Stimulated activated naive B cell treated with anti-CD40 and anti-IgM and Interleukin-4, amounts not matched to agents 10 μg/mL and 1 μg/mL and 100 μg/mL, for 72 hours (primary cell): ENCODE results near the gene P3H3.
A peak's percentile ranks its signal among the peaks of the same experiment; 100 is the strongest.

Experiments
- ATAC-seq, 2 donors: fragments of 150-1000 bp; cut with Tn5 transposase; replicated peaks; 2 replicates each; pipeline ENCODE4 v1.10.0; 2021; ENCODE audit warnings: moderate library complexity in 1 of 2
- DNase-seq: peaks from one replicate; pipeline ENCODE4 v3.0.0; 2021
- H3K27ac Mint-ChIP-seq: one replicate; pipeline ENCODE4 v1.8.0; 2022; ENCODE audit warnings: mild to moderate bottlenecking, mixed read lengths
- H3K27me3 Mint-ChIP-seq, 2 donors: one replicate each; pipeline ENCODE4 v1.8.0; 2022; ENCODE audit warnings: mixed read lengths in 2 of 2
- H3K36me3 Mint-ChIP-seq, 2 donors: one replicate each; pipeline ENCODE4 v1.8.0; 2022; ENCODE audit warnings: mixed read lengths in 2 of 2, mild to moderate bottlenecking in 1 of 2
- H3K4me1 Mint-ChIP-seq, 2 donors: one replicate each; pipeline ENCODE4 v1.8.0; 2022; ENCODE audit warnings: mixed read lengths in 2 of 2, mild to moderate bottlenecking in 1 of 2
- H3K4me3 Mint-ChIP-seq, 2 donors: one replicate each; pipeline ENCODE4 v1.8.0; 2022; ENCODE audit warnings: mild to moderate bottlenecking in 2 of 2, mixed read lengths in 2 of 2, moderate library complexity in 1 of 2
- H3K9me3 Mint-ChIP-seq, 2 donors: one replicate each; pipeline ENCODE4 v1.8.0; 2022; ENCODE audit warnings: mixed read lengths in 2 of 2, mild to moderate bottlenecking in 1 of 2

Gene P3H3

GRCh38 chr12:6827982-6828780 is at the start of gene P3H3:
Gene P3H3 (plus strand): TSS chr12:6828407. CDS start chr12:6828441, 34 bp downstream.
- peak; percentile 9 to 23 for ATAC-seq
- H3K27ac Mint-ChIP-seq = peak within 1 kb of the TSS; percentile 76
- peak within 1 kb of the TSS; percentile 78 to 85 for H3K4me3 Mint-ChIP-seq
- no peaks in the 10 kb centered on the region for H3K9me3 Mint-ChIP-seq
- DNase-seq = no peak
- no peaks in the 10 kb centered on the region for H3K36me3 Mint-ChIP-seq
- peaks cover 21 to 30% of the 10 kb centered on the region in 2 donors for H3K4me1 Mint-ChIP-seq
- peaks cover 79 to 88% of the 10 kb centered on the region in 2 donors for H3K27me3 Mint-ChIP-seq

GRCh38 chr12:6778574-6779550 is 49.3 kb upstream of the P3H3 start:
- H3K4me1 Mint-ChIP-seq = peaks cover 32 to 67% of the 10 kb centered on the region in 2 donors
- H3K4me3 Mint-ChIP-seq = peak overlapping the region; percentile 83 to 84
- DNase-seq (peak; percentile 80), ATAC-seq (peak; percentile 82 to 86)
- peaks cover 0 to 2% of the 10 kb centered on the region in 2 donors for H3K36me3 Mint-ChIP-seq
- H3K9me3 Mint-ChIP-seq = no peaks in the 10 kb centered on the region
- peaks cover 49 to 56% of the 10 kb centered on the region in 2 donors for H3K27me3 Mint-ChIP-seq
- peak overlapping the region; percentile 10 for H3K27ac Mint-ChIP-seq

- peak in 1 of 2 donors; percentile 11 for ATAC-seq
- peaks cover 40 to 51% of the 10 kb centered on the region in 2 donors for H3K27me3 Mint-ChIP-seq
These were observed 48.3 kb upstream of the P3H3 start for GRCh38 chr12:6779708-6780432.

GRCh38 chr12:6780573-6780972 is 47.6 kb upstream of the P3H3 start:
- Mint-ChIP-seq H3K36me3 (peaks cover 0 to 2% of the 10 kb centered on the region in 2 donors), H3K4me1 (peaks cover 37 to 68% of the 10 kb centered on the region in 2 donors), H3K27me3 (peaks cover 33 to 44% of the 10 kb centered on the region in 2 donors), H3K4me3 (peak overlapping the region; percentile 27), H3K27ac (no peak overlapping the region), H3K9me3 (no peaks in the 10 kb centered on the region)
- DNase-seq (peak; percentile 44), ATAC-seq (peak; percentile 77 to 78)

More at GRCh38 chr12:6779708-6780432, 48.3 kb upstream of the P3H3 start:
- no peak for DNase-seq
- H3K9me3 Mint-ChIP-seq = no peaks in the 10 kb centered on the region
- H3K4me1 Mint-ChIP-seq = peaks cover 37 to 73% of the 10 kb centered on the region in 2 donors
- no peak overlapping the region for H3K4me3 Mint-ChIP-seq
- H3K27ac Mint-ChIP-seq = no peak overlapping the region
- peaks cover 0 to 2% of the 10 kb centered on the region in 2 donors for H3K36me3 Mint-ChIP-seq

GRCh38 chr12:6782119-6782518 is 46.1 kb upstream of the P3H3 start:
- H3K4me1 Mint-ChIP-seq = peaks cover 46 to 57% of the 10 kb centered on the region in 2 donors
- ATAC-seq (no peak), DNase-seq (no peak)
- H3K9me3 Mint-ChIP-seq = no peaks in the 10 kb centered on the region
- no peak overlapping the region for H3K4me3 Mint-ChIP-seq
- H3K36me3 Mint-ChIP-seq = no peaks in the 10 kb centered on the region
- H3K27me3 Mint-ChIP-seq = peaks cover 29 to 39% of the 10 kb centered on the region in 2 donors
- no peak overlapping the region for H3K27ac Mint-ChIP-seq

- H3K27me3 Mint-ChIP-seq = peaks cover 20 to 30% of the 10 kb centered on the region in 2 donors
- no peak for DNase-seq
- H3K27ac Mint-ChIP-seq = no peak overlapping the region
- no peak overlapping the region for H3K4me3 Mint-ChIP-seq
- no peaks in the 10 kb centered on the region for H3K9me3 Mint-ChIP-seq
- no peaks in the 10 kb centered on the region for H3K36me3 Mint-ChIP-seq
- H3K4me1 Mint-ChIP-seq = peaks cover 45 to 53% of the 10 kb centered on the region in 2 donors
- no peak for ATAC-seq
These were observed 45.2 kb upstream of the P3H3 start for GRCh38 chr12:6782850-6783566.

- ATAC-seq (no peak), DNase-seq (no peak)
- Mint-ChIP-seq H3K4me3 (no peak overlapping the region), H3K27me3 (peaks cover 17 to 29% of the 10 kb centered on the region in 2 donors), H3K4me1 (peaks cover 39 to 45% of the 10 kb centered on the region in 2 donors), H3K36me3 (no peaks in the 10 kb centered on the region), H3K27ac (no peak overlapping the region), H3K9me3 (no peaks in the 10 kb centered on the region)
These were observed 44.4 kb upstream of the P3H3 start for GRCh38 chr12:6783828-6784227.

GRCh38 chr12:6784296-6784695 is 43.9 kb upstream of the P3H3 start:
- no peak for DNase-seq
- no peak for ATAC-seq
- no peaks in the 10 kb centered on the region for H3K9me3 Mint-ChIP-seq
- no peak overlapping the region for H3K27ac Mint-ChIP-seq
- peaks cover 38 to 44% of the 10 kb centered on the region in 2 donors for H3K4me1 Mint-ChIP-seq
- H3K27me3 Mint-ChIP-seq = peaks cover 17 to 33% of the 10 kb centered on the region in 2 donors
- no peak overlapping the region for H3K4me3 Mint-ChIP-seq
- H3K36me3 Mint-ChIP-seq = no peaks in the 10 kb centered on the region

- Mint-ChIP-seq H3K36me3 (no peaks in the 10 kb centered on the region), H3K27ac (no peak overlapping the region), H3K27me3 (peaks cover 19 to 37% of the 10 kb centered on the region in 2 donors), H3K4me1 (peaks cover 37 to 43% of the 10 kb centered on the region in 2 donors), H3K4me3 (no peak overlapping the region), H3K9me3 (no peaks in the 10 kb centered on the region)
- DNase-seq = no peak
- ATAC-seq = no peak
These were observed 43.4 kb upstream of the P3H3 start for GRCh38 chr12:6784761-6785160.

- Mint-ChIP-seq H3K4me1 (peaks cover 29 to 30% of the 10 kb centered on the region in 2 donors), H3K27ac (no peak overlapping the region)
- ATAC-seq = no peak
These were observed 41.7 kb upstream of the P3H3 start for GRCh38 chr12:6786416-6787094.

GRCh38 chr12:6787309-6787708 is 40.9 kb upstream of the P3H3 start:
- ATAC-seq = no peak
- Mint-ChIP-seq H3K27ac (no peak overlapping the region), H3K9me3 (no peaks in the 10 kb centered on the region), H3K36me3 (no peaks in the 10 kb centered on the region), H3K4me1 (peaks cover 37 to 38% of the 10 kb centered on the region in 2 donors), H3K4me3 (no peak overlapping the region), H3K27me3 (peaks cover 25 to 40% of the 10 kb centered on the region in 2 donors)
- DNase-seq = no peak

More at GRCh38 chr12:6786416-6787094, 41.7 kb upstream of the P3H3 start:
- Mint-ChIP-seq H3K27me3 (peaks cover 21 to 40% of the 10 kb centered on the region in 2 donors), H3K4me3 (no peak overlapping the region), H3K36me3 (no peaks in the 10 kb centered on the region), H3K9me3 (no peaks in the 10 kb centered on the region)
- DNase-seq = no peak

- DNase-seq (no peak), ATAC-seq (no peak)
- Mint-ChIP-seq H3K36me3 (no peaks in the 10 kb centered on the region), H3K4me1 (peaks cover 37 to 40% of the 10 kb centered on the region in 2 donors), H3K27me3 (peaks cover 21 to 27% of the 10 kb centered on the region in 2 donors), H3K4me3 (no peak within 1 kb of the TSS), H3K9me3 (no peaks in the 10 kb centered on the region), H3K27ac (no peak within 1 kb of the TSS)
These were observed 39.0 kb upstream of the P3H3 start, which contains the start of gene CD4 for GRCh38 chr12:6788972-6789924. Gene CD4 (plus strand): TSS chr12:6789528. CDS start chr12:6800139, 10,611 bp downstream.
